PC-9 (cell line): ENCODE measurements around the gene CAAP1.

Experiments used
- EZH2 ChIP-seq: fragments of 200-600 bp; sonication (generic); IDR thresholded peaks from 2 replicates; pipeline ENCODE4 v1.8.0; 2017; ENCODE audit warnings: antibody characterized with exemption, low read depth
- TF ChIP-seq, protein P1 (sequence below): fragments of 200-600 bp; sonication (generic); conservative IDR thresholded peaks from 2 replicates; pipeline ENCODE4 v1.6.1; 2017; ENCODE audit warnings: mixed run types, antibody characterized with exemption, mild to moderate bottlenecking, moderate library complexity

DNA sequence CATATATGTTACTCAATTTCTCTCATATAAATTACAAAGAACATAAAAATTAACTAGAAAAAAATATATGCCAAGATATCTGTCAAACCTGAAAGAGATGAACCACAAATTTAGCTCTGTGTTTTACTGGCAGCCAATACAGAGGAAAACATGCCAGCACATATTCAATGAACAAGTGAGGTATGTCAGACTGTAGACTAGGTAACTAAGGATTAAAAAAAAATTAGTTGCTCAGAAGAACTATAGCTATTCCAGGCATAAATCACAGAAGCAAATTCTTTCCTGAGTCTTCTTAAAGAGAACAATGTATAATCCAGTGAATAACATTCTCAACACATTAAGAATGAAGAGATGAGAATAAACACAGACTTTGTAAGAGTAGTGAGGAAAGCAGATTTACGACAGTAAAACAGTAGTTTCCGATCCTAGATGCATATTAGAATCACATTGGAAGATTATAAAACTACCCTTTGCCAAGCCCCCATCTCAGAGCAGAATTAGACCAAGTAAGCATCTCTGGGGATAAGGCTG is 20.6 kb upstream of the CAAP1 start:
- TF ChIP-seq, protein P1, sequence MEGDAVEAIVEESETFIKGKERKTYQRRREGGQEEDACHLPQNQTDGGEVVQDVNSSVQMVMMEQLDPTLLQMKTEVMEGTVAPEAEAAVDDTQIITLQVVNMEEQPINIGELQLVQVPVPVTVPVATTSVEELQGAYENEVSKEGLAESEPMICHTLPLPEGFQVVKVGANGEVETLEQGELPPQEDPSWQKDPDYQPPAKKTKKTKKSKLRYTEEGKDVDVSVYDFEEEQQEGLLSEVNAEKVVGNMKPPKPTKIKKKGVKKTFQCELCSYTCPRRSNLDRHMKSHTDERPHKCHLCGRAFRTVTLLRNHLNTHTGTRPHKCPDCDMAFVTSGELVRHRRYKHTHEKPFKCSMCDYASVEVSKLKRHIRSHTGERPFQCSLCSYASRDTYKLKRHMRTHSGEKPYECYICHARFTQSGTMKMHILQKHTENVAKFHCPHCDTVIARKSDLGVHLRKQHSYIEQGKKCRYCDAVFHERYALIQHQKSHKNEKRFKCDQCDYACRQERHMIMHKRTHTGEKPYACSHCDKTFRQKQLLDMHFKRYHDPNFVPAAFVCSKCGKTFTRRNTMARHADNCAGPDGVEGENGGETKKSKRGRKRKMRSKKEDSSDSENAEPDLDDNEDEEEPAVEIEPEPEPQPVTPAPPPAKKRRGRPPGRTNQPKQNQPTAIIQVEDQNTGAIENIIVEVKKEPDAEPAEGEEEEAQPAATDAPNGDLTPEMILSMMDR, result no peak
- no peak for TF ChIP-seq EZH2
